ENCODE measurements around the gene CTSZ.

DNA sequence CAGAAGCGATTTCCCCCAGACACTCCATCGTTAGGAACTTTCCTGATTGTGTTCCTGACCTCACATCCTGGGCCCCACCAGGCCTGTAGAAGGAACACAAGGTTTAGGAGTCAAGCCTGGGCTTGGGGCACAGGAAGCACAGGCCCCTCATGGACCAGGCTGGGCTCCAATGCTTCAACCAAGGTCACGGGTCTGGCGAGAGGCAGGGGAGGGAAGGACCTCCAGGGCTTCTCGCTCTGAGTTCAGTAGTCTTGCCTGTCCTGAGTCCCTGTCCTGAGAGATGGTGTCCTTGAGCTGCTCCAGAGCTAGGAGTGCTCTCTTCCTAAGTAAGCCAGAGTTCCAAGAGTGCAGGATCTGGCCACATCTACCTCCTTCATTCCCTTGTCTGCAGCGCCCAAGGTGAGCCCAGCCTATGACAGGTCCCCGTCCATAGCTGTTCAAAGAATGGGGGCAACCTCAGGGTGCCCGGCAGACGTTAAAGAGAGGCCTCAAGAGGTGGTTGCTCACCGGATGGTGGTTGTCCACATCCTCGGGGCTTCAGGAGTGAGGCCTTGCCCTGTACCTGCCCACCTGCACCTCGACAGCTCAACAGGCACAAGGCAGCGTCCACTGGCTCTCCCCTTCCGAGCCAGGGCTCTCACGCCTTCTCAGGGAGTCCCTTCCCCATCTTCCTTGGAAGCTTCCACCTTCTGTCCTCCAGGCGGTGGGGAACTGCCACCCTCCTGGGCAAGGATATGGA lies 10.6 kb upstream of the CTSZ start:
- TF ChIP-seq ZNF274 (IDR thresholded peaks at IDR 0.05; ENCODE audit: borderline replicate concordance, extremely low read depth, low read length) (no peak), EZH2 (IDR thresholded peaks at IDR 0.05; ENCODE audit: low read depth, low read length, severe bottlenecking) (no peak), CHD2 (IDR thresholded peaks at IDR 0.05; ENCODE audit: low read length) (no peak), MAX (IDR thresholded peaks at IDR 0.05) (no peak), TAF1 (IDR thresholded peaks at IDR 0.05; ENCODE audit: low read depth, low read length) (no peak), RFX5 (IDR thresholded peaks at IDR 0.05; ENCODE audit: borderline replicate concordance, low read depth, low read length) (no peak), POLR2A (IDR thresholded peaks at IDR 0.05; ENCODE audit: control extremely low read depth in 1 of 2, low read depth in 2 of 2, low read length in 2 of 2) (no peak)
- TF ChIP-seq, protein P1, sequence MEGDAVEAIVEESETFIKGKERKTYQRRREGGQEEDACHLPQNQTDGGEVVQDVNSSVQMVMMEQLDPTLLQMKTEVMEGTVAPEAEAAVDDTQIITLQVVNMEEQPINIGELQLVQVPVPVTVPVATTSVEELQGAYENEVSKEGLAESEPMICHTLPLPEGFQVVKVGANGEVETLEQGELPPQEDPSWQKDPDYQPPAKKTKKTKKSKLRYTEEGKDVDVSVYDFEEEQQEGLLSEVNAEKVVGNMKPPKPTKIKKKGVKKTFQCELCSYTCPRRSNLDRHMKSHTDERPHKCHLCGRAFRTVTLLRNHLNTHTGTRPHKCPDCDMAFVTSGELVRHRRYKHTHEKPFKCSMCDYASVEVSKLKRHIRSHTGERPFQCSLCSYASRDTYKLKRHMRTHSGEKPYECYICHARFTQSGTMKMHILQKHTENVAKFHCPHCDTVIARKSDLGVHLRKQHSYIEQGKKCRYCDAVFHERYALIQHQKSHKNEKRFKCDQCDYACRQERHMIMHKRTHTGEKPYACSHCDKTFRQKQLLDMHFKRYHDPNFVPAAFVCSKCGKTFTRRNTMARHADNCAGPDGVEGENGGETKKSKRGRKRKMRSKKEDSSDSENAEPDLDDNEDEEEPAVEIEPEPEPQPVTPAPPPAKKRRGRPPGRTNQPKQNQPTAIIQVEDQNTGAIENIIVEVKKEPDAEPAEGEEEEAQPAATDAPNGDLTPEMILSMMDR (IDR thresholded peaks at IDR 0.05; ENCODE audit: control extremely low read depth in 1 of 3, insufficient read depth in 1 of 3, low read depth in 1 of 3, low read length in 3 of 3) = no peak
- TF ChIP-seq, protein P2, sequence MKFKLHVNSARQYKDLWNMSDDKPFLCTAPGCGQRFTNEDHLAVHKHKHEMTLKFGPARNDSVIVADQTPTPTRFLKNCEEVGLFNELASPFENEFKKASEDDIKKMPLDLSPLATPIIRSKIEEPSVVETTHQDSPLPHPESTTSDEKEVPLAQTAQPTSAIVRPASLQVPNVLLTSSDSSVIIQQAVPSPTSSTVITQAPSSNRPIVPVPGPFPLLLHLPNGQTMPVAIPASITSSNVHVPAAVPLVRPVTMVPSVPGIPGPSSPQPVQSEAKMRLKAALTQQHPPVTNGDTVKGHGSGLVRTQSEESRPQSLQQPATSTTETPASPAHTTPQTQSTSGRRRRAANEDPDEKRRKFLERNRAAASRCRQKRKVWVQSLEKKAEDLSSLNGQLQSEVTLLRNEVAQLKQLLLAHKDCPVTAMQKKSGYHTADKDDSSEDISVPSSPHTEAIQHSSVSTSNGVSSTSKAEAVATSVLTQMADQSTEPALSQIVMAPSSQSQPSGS (IDR thresholded peaks at IDR 0.05; ENCODE audit: low read length) = no peak

All from H1 (cell line).